ENCODE data around the gene TMEM132E. TPM values are rescaled to one million over a fixed set of nuclear protein-coding genes. Genes with fewer than 3 reads are reported as not detected.

Gene TMEM132E
- total and polyA plus RNA-seq, 9 donors = 0.08 to 0.40 (median 0.20) TPM; not detected in 2

- Histone ChIP-seq H3K36me3 (no peaks in the 10 kb centered on the region), H3K4me3 (no peak overlapping the region), H3K4me1 (ENCODE audit: insufficient read depth) (no peaks in the 10 kb centered on the region), H3K27me3 (no peaks in the 10 kb centered on the region), H3K27ac (no peak overlapping the region), H3K9me3 (no peaks in the 10 kb centered on the region)
- WGBS, 3 donors = 41 to 54% (median 54%) methylated on average over 12 of the region's 12 CpGs
- no peak for TF ChIP-seq POLR2A (IDR thresholded peaks at IDR 0.05)
- TF ChIP-seq EP300 (IDR thresholded peaks at IDR 0.05) = no peak
- TF ChIP-seq, protein P1, sequence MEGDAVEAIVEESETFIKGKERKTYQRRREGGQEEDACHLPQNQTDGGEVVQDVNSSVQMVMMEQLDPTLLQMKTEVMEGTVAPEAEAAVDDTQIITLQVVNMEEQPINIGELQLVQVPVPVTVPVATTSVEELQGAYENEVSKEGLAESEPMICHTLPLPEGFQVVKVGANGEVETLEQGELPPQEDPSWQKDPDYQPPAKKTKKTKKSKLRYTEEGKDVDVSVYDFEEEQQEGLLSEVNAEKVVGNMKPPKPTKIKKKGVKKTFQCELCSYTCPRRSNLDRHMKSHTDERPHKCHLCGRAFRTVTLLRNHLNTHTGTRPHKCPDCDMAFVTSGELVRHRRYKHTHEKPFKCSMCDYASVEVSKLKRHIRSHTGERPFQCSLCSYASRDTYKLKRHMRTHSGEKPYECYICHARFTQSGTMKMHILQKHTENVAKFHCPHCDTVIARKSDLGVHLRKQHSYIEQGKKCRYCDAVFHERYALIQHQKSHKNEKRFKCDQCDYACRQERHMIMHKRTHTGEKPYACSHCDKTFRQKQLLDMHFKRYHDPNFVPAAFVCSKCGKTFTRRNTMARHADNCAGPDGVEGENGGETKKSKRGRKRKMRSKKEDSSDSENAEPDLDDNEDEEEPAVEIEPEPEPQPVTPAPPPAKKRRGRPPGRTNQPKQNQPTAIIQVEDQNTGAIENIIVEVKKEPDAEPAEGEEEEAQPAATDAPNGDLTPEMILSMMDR (IDR thresholded peaks at IDR 0.05) = no peak
- DNase-seq = no peak
- intact Hi-C loops (cut with DNase I) = no loop called here
These were observed 44.7 kb downstream of the TMEM132E start for GRCh38 chr17:34623856-34624766.

DNA sequence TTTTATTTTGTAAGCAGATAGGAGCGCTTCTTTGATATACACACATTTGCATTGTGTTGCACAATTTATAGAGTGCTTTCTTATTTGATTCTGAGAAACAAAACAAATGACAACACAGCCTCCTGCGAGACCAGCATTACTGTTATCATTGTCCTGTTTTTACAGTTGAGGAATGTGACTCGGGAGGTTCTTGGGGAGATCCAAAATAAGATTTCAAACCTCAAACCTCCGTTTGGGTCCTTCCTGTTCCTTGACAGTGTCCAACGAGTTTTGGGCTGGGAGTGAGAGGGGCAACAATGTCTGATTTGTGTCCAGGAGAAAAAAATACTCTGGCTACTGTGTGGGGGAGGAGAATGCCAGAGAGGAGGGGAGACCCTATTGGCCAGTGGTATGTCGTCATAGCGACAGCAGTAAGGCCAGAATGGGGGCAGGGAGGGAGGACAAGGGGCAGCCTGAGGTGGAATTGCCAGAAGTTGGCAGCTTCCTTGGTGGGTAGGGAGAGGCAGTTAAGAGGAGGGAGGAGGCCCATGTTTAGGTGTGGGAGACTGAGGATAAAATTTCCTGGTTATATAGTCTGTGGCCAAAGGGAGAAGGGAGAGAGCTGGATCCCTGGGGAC, 45.5 kb downstream of the TMEM132E start:
- no peak for DNase-seq
- TF ChIP-seq EP300 (IDR thresholded peaks at IDR 0.05) (no peak), POLR2A (IDR thresholded peaks at IDR 0.05) (no peak)
- TF ChIP-seq, protein P1 (IDR thresholded peaks at IDR 0.05) = no peak
- Histone ChIP-seq H3K4me3 (no peak overlapping the region), H3K27ac (no peak overlapping the region), H3K36me3 (no peaks in the 10 kb centered on the region), H3K27me3 (no peaks in the 10 kb centered on the region), H3K4me1 (ENCODE audit: insufficient read depth) (no peaks in the 10 kb centered on the region), H3K9me3 (no peaks in the 10 kb centered on the region)
- WGBS, 3 donors = 35 to 52% (median 43%) methylated on average over 7 of the region's 7 CpGs
- intact Hi-C loops (cut with DNase I) = no loop called here

DNA sequence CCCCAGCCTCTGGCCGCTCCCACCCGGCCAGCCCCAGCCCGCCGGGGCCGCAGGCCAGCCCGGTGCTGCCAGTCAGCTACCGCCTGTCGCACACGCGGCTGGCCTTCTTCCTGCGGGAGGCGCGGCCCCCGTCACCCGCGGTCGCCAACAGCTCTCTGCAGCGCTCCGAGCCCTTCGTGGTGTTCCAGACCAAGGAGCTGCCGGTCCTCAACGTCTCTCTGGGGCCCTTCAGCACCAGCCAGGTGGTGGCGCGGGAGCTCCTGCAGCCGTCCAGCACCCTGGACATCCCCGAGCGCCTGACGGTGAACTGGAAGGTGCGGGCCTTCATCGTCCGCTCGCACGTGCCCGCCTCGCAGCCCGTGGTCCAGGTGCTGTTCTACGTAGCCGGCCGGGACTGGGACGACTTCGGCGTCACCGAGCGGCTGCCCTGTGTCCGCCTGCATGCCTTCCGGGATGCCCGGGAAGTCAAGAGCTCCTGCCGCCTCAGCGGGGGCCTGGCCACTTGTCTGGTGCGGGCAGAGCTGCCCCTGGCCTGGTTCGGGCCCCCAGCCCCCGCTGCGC, 46.8 kb downstream of the TMEM132E start:
- H3K9me3 ChIP-seq = no peaks in the 10 kb centered on the region
- DNase-seq = no peak
- TF ChIP-seq, protein P1 (IDR thresholded peaks at IDR 0.05) = no peak
- TF ChIP-seq EP300 (IDR thresholded peaks at IDR 0.05) = no peak
- TF ChIP-seq POLR2A (IDR thresholded peaks at IDR 0.05) = no peak
- no peak overlapping the region for H3K4me3 ChIP-seq
- H3K27ac ChIP-seq = no peak overlapping the region
- no peaks in the 10 kb centered on the region for H3K27me3 ChIP-seq
- no peaks in the 10 kb centered on the region for H3K36me3 ChIP-seq
- 7 to 16% (median 8%) methylated on average over 29 to 53 of the region's 53 CpGs for WGBS, 3 donors
- H3K4me1 ChIP-seq (ENCODE audit: insufficient read depth) = no peaks in the 10 kb centered on the region
- intact Hi-C loops (cut with DNase I) = no loop called here

GRCh38 chr17:34628879-34629278, 49.5 kb downstream of the TMEM132E start:
- 74 to 91% (median 79%) methylated on average over 6 to 8 of the region's 8 CpGs for WGBS, 3 donors

More at GRCh38 chr17:34628879-34629278, 49.5 kb downstream of the TMEM132E start:
- Histone ChIP-seq H3K27ac (no peak overlapping the region), H3K4me3 (no peak overlapping the region), H3K36me3 (no peaks in the 10 kb centered on the region), H3K27me3 (no peaks in the 10 kb centered on the region), H3K9me3 (no peaks in the 10 kb centered on the region), H3K4me1 (ENCODE audit: insufficient read depth) (no peaks in the 10 kb centered on the region)
- no peak for TF ChIP-seq EP300 (IDR thresholded peaks at IDR 0.05)
- TF ChIP-seq POLR2A (IDR thresholded peaks at IDR 0.05) = no peak
- TF ChIP-seq, protein P1 (IDR thresholded peaks at IDR 0.05) = no peak
- DNase-seq = no peak
- intact Hi-C loops (cut with DNase I) = no loop called here
